GM19239 (cell line): ENCODE data around the gene ZNF423.
"Not testable (repeated sequence)": the region's sequence is repeated elsewhere in the genome, so short reads cannot be mapped to it uniquely, and the experiment has no call there.

Experiments
- DNase-seq: peaks from one replicate; pipeline ENCODE4 v3.0.0; 2011; ENCODE audit warnings: low spot score; ENCODE audit not compliant: insufficient read length
- FAIRE-seq: peaks from 2 replicates; lab custom pipeline; 2011; peaks lifted over from hg19 to GRCh38; lab: Jason Lieb, UNC

ZNF423 gene

GRCh38 chr16:49874613-49875237, 18.8 kb upstream of the ZNF423 start:
- no peak for FAIRE-seq

GRCh38 chr16:49871824-49872223, 15.9 kb upstream of the ZNF423 start:
- not testable (repeated sequence) for FAIRE-seq

More at GRCh38 chr16:49874613-49875237, 18.8 kb upstream of the ZNF423 start:
- DNase-seq = no peak

GRCh38 chr16:49869731-49870130, 13.8 kb upstream of the ZNF423 start:
- DNase-seq = no peak
- no peak for FAIRE-seq

More at GRCh38 chr16:49871824-49872223, 15.9 kb upstream of the ZNF423 start:
- DNase-seq = not testable (repeated sequence)

GRCh38 chr16:49867796-49868668, 12.1 kb upstream of the ZNF423 start:
- FAIRE-seq (no peak), DNase-seq (no peak)

- FAIRE-seq = no peak
These were observed 11.3 kb upstream of the ZNF423 start for GRCh38 chr16:49867234-49867633.

GRCh38 chr16:49866595-49867071, 10.7 kb upstream of the ZNF423 start:
- FAIRE-seq (no peak), DNase-seq (no peak)

More at GRCh38 chr16:49867234-49867633, 11.3 kb upstream of the ZNF423 start:
- DNase-seq = no peak

- DNase-seq = no peak
- no peak for FAIRE-seq
These were observed 6.8 kb upstream of the ZNF423 start for GRCh38 chr16:49862694-49863093.

GRCh38 chr16:49861299-49861698, 5.4 kb upstream of the ZNF423 start:
- FAIRE-seq (no peak), DNase-seq (no peak)

GRCh38 chr16:49860593-49860992, 4.7 kb upstream of the ZNF423 start:
- DNase-seq (no peak), FAIRE-seq (no peak)

GRCh38 chr16:49859125-49859811, 3.4 kb upstream of the ZNF423 start:
- DNase-seq (no peak), FAIRE-seq (no peak)

GRCh38 chr16:49858200-49859124, 2.5 kb upstream of the ZNF423 start:
- DNase-seq = no peak
- no peak for FAIRE-seq

- peak; percentile 86 for DNase-seq
- no peak for FAIRE-seq
These were observed 1.7 kb upstream of the ZNF423 start for GRCh38 chr16:49857423-49858181.

- DNase-seq (peak; percentile 70), FAIRE-seq (no peak)
These were observed 889 bp upstream of the ZNF423 start for GRCh38 chr16:49856672-49857330.

GRCh38 chr16:49855280-49855821, 561 bp downstream of the ZNF423 start:
- DNase-seq (peak; percentile 82), FAIRE-seq (no peak)

GRCh38 chr16:49854796-49855203, 1.1 kb downstream of the ZNF423 start:
- DNase-seq (no peak), FAIRE-seq (no peak)

GRCh38 chr16:49854188-49854795, 1.6 kb downstream of the ZNF423 start:
- no peak for FAIRE-seq
- DNase-seq = no peak

GRCh38 chr16:49852279-49852678, 3.6 kb downstream of the ZNF423 start:
- FAIRE-seq (no peak), DNase-seq (no peak)

GRCh38 chr16:49851468-49851787, 4.5 kb downstream of the ZNF423 start:
- DNase-seq (no peak), FAIRE-seq (no peak)
